Stimulated activated CD4-positive, alpha-beta T cell treated with anti-CD3 and anti-CD28 coated beads, TNF-alpha, amount 100 ng/mL, for 1 hour (primary cell): ENCODE measurements around the gene HEXB.

Experiments used
- DNase-seq, 3 donors: peaks; one replicate each; pipeline ENCODE4 v3.0.0-alpha.2; 2020; ENCODE audit warnings: low read depth in 3 of 3, low spot score in 1 of 3

The HEXB gene

DNA sequence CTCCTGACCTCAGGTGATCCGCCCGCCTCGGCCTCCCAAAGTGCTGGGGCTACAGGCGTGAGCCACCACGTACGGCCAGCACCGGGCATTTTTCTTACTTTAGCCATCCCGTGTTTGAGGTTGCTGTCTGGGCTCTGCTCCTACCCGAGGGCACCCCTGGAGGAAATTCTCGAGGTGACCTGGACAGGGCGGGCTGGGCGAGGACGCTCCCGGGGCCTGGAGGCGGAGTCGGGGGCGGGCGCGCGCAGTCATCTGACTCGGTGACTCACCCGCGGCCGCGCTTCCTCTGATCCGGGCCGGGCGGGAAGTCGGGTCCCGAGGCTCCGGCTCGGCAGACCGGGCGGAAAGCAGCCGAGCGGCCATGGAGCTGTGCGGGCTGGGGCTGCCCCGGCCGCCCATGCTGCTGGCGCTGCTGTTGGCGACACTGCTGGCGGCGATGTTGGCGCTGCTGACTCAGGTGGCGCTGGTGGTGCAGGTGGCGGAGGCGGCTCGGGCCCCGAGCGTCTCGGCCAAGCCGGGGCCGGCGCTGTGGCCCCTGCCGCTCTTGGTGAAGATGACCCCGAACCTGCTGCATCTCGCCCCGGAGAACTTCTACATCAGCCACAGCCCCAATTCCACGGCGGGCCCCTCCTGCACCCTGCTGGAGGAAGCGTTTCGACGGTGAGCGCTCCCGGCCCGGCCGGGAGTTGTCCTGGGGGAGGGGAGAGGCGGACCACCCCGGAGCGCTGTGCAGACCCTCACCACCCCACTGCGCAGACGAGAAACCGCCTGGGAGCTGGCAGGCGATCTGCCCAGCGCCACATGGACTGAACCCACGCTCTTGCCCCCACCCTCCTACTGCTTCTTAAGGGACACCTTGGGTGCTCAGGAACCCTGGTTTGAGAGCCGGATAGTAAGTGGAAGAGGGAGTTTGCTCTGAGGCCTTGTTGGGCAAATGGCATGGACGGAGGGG lies at the start of gene HEXB:
Gene HEXB (plus strand): TSS at position 334 of the 952 bp plus-strand sequence. CDS start 28 bp downstream, at position 362.
- peak; percentile 52 to 76 (median 59) for DNase-seq

DNA sequence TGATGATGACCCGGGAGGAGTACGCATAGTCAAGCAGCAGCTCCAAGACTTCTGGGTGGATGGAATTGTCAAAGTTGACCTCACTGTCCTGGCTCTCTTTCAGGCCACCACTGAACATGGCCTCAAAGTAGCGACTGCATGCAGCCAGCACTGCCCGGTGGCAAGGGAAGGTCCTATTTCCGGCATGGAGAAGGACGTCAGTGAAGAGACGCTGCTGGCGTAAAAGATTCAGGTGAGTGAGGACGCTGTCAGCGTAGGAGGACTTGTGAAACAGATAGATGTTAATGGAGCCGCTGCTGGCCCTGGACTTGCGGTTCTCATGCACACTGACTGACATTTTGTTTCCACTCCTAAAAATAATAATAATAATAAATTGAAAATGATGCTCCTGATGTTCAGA lies 48.9 kb upstream of the HEXB start:
- DNase-seq = no peak

DNA sequence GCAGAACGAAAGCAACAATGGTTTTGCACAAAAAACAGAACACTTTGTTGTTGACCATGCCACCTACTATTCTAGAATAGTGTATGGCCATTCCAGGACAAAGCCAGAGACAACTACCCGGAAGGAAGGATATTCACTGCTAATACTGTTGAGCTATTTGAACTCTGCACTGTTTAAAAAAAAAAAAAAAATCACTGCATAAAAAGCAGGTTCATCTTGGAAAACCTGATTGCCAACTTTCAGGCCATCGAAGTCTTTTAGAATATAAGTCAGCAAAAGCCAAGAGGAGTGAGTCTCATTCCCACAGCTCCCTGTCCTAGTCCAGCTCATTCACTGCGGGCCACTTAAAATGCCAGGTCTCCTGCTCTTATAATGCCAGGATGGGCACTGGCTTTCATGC lies 48.5 kb upstream of the HEXB start:
- no peak for DNase-seq

DNA sequence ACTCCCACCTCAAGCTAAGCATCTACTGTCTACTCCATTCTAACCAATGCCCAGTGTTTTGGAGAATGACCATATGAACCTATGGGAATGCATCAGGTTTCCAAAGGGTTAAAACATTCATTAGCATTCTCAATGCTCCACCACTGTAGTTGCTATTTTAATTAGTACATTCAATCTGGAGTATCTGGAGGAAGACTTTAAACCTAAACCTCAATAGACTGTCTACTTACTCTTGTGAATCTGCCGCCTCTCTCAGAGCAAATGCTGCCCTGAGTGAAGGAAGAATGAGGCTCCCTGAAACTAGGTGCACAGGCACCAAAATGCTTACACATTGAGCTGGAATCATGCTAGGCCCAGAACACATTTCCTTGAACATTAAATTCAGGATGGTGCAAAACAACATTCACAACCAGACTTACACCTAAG lies 46.5 kb upstream of the HEXB start:
- DNase-seq = no peak

DNA sequence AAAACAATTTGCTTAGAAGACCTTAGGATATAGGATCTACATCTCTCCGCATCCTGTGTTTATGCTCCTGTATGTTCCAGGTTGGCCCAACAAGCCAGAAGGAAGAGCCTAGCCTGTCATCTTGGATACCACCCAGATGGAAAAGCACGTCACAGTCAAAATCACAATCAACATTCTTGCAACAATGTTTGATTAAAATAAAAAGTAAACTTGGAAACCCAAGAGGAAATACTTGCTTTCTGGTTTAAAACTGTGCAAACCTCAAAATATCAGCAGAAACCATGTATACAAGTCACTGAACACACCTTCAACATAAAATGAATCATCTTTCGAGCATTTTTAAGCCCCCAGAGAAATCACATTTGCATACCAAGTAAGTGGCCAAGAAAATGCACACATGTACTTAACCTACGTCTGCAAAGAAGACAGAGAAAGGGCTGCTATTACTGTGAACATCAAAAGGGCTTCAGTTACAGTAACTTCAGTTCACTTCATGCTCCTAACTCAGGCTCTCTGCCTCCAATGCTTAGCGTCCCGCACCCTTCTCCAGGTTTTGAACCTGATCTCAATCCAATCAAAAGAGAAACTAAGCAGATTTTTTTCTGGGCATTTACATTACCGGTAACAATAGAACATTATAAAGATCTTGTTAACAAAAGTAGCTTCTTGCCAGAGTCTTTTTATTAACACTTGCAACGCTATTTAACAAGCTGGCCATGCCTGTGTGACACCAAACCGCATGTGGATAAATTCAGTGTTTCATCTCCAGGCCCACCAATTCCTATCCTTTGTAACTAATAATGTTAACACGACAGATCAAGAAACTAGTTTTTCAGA lies 45.8 kb upstream of the HEXB start:
- DNase-seq = no peak

DNA sequence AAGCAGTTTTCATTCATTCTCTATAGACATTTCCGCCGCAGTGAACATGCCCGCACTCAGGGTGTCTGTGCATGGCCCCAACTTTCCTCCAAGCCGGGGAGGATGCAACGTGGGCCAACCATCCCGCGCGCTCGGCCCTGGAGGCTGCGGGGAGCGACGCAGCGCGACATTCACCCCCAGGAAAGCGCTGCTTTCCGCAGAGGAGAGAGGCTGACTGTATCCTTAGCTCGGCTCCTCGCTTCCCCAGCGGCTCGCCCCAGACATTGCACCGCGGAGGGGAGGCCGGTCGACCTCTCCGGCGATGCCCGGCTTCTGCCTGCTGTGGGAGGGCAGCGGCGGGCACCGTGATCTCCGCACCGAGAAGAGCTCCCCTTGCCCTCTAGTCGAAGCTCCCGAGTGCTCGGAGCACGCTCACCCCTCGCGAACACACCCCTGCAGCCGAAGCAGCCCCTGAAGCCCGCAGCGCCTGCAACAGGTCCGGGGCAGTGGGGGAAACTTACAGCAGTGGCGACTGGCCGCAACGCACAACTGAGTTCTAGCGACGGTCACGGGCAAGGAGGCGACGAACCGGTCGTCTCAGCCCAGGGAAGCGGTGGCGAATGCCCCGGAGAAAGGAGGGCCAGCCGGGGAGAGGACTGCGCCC lies 45.1 kb upstream of the HEXB start:
- DNase-seq = no peak

DNA sequence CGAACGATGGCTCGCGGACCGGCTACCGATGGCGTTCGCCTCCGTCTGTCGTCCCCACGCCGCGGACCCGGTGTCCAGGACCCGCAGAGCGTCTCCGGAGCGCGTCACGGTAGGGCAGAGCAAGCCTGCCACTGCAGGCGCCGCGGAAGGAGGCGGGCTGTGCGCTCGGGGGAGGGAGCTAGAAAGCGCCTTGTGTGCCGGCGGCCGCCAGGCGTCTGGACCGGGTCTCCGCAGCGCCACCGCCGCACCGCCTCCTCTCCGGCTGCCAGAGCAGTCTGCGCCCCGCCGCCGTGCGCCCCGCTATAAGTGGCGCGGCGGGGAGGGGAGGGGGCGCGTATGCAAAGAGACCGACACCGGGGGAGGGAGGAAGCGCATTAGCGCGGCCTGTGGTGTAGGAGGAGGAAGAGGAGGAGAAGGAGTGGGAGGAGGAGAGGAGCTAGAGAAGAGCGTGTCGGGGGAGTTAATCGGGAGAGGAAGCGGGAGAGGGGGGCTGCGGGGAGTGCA lies 44.5 kb upstream of the HEXB start, which contains the start of gene ENC1:
Gene ENC1 (minus strand): TSS at position 279 of the 504 bp plus-strand sequence. CDS start 4,243 bp downstream, outside the sequence.
- peak in 2 of 3 donors; percentile 51 to 53 for DNase-seq

DNA sequence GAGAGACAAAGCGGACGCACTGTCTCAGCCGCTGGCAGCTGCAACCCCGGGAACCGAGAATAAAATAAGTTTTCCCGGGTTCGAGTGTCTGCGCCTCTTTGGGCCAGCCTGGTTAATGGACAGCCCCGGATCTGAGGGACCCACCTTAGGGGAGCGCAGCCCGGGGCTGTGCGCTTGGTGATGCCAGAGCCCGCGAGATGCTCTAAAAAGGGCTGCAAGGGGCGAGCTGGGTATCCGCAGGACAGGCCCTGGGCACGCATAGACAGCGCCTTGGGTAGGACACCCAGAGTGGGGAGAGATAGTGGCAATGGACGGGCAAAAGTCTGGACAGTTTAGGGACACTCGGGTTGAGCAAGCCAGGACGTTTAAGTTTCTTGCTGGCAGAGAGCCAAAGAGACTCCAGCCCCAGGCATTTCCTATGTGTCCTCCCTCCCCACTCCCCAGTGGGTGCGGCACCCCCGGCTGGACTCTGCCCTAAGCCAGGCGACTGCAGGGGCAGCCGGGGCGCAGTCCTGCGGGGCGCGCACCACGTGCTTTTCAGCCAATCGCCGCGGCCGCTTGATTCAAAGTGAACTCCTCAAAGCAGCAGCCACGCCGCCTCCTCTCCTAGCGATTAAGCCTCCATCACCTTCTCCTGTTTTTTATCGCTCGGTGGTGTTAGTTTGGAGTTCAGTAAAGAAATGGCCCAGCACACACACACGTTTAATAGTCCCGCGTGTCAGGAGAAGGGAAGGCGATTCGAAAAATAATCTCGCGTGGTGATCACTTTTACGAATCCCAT lies 43.9 kb upstream of the HEXB start:
- DNase-seq = no peak

DNA sequence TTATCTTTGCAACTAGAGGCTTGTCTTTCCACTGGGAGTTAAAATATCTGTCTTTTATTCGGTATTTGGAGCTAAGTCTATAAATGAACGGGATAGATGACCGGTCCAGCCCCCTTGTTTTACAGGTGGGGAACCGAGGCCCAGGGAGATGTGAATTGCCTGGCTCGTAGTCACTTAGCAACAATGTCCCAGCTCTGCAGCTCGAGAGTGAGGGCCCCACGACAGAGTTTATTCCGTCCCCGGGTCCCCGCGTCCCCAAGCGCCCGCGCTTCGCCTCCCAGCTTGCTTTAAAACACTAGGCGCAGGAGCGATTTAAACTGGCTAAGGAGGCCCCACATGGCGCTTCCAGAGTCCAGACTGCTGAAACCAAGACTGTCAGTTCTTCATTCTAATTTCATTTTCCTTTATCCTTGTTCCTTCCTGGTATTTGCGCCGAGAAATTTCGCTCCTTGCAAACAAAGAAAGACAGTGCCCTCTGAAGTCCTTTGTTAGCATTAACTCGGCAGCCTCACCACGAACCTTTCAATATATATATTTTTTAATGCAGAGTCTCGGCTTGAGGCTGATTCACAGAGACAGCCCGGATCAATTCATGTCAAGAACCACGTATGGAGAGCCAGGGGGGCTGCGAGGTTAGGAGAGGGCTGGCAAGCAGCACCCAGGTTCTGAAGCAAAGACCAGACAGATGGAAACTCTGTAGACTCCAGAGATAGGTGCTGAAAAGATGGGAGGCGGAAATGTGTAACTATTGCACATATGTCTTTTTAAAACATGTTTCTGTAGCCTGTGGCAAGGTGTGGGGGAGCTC lies 43.1 kb upstream of the HEXB start:
- DNase-seq = no peak

DNA sequence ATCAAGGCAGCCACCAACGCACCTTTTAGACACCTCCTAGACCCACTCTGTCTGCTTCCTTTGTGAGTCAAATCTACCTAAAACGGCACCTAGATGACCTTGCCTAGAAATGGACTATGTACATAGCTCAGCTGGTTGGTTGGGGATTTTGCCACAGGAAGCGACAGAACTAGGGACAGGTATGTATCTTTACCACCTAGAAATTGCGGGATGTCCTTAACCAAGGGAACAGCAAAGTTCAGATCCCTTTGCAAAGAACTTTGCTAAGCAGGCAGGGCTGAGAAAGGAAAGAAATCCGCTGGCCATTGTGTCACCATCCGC lies 42.5 kb upstream of the HEXB start:
- no peak for DNase-seq

DNA sequence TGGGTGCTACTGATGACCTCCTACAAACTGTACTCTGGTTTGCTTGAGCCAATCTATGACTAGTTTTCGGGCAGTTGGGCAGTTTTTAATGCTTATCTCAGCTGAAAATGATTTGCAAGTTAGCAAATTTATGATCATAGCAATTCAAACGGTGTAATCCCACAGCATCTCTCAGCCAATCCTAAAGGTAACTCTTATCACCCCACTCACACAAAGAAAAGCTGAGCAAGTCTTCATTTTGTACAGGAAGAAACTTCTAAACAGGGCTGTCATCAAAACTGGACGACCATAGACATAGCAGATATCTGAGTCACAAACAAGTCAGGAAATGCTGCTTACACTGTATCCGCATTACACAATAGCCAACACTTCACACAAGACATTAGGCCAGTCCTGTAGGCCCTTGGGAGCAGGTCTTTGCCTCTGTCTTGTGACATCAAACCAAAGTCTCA lies 41.9 kb upstream of the HEXB start:
- DNase-seq = no peak

DNA sequence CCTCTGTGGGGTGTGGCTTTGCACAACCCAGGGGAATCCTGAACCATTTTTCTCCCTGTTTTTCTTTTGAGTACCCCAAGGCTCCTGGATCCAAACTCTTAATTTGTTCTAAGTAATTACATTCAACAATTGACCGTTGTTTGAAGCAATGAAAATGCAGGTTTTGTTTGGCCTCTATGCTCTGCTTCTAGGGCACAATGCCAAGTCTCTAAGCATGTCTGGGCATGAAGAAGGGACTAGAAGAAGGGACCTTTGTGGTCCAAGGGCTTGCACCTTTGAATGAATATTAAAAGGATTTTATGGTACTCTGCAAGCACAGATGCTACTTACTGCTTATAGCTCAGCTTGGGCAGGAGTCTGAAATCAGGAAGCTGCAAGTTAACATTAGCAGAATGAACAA lies 37.9 kb upstream of the HEXB start:
- DNase-seq = no peak

DNA sequence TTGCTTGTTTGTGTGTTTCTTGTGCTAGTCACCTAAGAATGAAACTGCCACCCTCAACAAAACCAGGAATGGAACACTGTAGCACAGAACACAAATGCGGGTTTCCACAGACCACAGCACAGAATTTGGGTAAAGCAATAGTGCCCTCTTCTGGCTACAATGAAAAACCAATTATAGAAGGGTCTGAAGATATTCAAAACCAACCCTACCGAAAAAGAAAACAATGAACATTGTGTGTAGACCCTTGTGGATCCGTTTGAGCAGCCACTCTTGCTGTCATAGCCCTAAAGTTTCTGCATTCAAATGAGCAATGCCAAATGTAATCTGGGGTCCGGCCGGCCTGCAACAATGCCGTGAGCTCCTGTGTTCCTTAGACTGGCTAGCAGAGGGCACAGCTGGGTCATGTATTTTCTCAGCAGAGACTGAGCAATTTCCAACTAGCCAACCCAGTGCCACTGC lies 36.2 kb upstream of the HEXB start:
- no peak for DNase-seq

DNA sequence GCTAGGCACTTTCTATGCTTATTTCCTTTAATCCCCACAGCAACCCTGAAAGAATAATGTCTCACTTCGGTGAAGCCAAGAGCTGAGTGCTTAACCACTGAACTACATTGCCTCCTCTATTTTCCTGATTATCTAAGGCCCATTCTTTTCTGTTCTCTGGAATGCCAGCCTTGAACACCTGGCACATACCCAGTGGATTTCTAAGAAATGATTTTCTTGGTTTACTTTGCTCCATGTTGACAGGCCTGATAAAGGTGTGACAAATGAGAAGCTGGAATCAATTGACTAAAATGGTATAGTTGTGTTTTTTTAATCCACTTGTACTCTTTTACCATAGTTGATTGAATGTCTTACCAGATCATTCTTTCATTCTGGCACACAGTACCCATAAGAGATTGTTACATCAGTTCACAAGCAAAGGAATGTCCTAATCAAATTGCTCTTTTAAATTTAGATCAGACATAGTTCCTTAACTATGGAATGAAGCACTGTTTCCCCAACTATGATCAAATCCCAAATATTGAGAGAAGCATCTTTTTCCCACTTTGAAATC lies 35.5 kb upstream of the HEXB start:
- DNase-seq = no peak

DNA sequence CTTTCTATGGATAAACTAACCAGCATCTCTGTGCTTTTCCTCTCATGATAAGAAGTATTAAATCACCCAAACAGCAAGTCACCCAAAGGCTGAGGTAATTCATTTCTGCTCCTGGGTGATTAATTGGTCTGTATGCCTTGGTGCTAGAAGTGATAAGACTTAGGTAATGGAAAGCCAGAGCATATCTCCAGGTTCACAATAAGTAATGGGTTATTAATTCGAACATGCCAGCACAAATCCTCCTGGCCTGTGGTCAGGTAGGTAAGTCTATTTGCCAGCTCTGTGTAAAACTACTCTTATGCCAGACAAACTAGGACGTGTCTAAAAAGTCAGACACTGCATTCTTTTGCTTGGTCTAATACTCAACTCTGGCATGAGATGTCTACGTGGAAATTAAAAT lies 33.3 kb upstream of the HEXB start:
- no peak for DNase-seq

DNA sequence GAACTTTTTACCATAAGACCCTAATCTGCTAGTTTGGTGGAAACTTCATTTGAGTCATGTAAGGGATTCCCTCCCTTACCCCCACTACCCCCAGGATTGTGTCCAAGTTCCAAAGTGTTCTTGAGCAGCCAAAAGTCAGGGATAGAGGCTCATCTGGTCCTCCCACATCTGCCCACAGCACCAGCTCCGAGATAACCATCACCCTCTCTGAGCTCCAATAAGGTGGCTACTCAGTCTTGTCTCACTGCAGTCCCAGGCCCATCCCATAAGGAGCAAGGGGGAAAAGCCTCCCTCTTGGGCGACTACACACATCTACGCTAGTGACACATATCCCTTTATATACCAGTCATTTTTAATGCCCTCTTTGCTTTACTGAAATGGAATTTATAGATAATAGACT lies 32.5 kb upstream of the HEXB start:
- DNase-seq = no peak

DNA sequence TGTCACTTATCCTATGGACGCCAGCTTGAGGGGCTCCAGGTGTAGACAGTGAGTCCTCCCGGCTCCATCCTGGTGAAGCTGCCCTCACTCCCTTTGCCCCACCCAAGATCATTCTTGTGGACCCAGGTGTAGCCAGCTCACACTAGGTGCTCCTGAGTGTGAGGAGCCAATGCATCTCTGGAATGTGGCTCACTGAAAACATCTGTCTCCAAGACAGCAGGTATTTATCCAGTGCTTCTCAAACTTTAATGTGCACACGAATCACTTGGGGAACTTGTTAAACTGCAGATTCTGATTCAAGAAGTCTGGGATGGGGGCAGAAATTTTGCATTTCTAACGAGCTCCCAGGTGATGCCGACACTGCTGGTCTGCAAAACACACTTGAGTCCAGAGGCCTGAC lies 31.0 kb upstream of the HEXB start:
- DNase-seq = no peak

DNA sequence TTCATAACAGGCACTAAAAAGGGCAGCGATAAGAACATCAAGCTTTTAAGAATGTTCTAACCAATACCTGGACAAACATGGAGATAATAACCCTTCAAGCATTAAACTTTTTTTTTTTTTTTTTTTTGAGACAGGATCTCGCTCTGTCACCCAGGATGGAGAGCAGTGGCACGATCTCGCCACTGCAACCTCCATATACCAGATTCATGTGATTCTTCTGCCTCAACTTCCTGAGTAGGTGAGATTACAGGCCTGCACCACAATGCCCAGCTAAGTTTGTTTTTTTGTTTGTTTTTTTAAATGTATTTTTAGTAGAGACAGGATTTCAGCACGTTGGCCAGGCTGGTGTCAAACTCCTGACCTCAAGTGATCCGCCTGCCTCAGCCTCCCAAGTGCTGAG lies 29.8 kb upstream of the HEXB start:
- no peak for DNase-seq

DNA sequence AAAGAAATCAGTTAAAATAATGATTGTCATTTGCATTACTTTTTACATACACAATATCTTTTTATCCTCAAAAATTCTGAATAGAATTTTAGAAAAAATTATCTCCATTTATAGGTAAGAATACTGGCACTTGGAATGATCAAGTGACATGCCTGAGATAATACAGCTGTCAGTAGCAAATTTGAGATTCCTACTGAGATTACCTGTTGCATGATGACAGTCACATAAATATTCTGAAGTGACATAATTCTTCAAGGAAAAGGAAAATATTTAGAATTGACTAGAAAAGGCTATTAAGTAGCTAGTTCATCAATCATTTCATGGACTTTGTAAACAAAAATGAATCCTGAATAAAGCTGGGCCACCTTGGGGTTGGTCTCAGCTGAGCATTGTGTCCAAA lies 29.3 kb upstream of the HEXB start:
- DNase-seq = no peak
